UCSD-AML1 (cell line): ENCODE measurements around the gene EPB41L2.
"Not testable (repeated sequence)": the region's sequence is repeated elsewhere in the genome, so short reads cannot be mapped to it uniquely, and the experiment has no call there.

ENCODE experiments used
- DNase-seq: peaks from one replicate; lab custom pipeline; 2025; ENCODE audit not compliant: unreplicated experiment; lab: John Stamatoyannopoulos, UW

EPB41L2 gene

DNA sequence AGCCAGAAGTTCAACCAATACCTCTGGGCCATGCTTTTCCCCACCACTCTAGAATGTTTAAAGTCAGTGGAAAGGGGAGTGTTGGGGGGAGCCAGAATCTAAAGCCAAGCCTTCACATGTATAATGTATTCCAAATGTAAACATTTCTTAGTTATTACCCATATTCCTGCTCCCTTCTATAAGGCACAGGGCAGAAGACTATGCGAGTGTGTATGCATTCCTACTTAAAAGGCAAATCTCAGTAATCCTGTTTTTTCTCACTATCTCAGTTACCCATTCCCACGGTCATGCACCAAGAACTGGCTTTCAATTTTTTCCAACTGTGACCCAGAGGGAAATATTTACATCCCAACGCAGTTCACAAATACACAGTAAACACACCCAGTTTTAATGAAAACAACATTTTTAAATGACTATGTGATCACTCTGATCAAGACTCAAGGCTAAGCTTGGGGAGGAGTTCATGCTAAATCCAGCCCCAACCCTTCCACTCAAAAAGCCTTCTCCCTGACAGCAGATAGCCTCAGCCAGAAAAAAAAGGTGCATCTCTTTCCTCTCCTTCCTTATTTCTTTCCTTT, 57.5 kb downstream of the EPB41L2 start:
- no peak for DNase-seq

DNA sequence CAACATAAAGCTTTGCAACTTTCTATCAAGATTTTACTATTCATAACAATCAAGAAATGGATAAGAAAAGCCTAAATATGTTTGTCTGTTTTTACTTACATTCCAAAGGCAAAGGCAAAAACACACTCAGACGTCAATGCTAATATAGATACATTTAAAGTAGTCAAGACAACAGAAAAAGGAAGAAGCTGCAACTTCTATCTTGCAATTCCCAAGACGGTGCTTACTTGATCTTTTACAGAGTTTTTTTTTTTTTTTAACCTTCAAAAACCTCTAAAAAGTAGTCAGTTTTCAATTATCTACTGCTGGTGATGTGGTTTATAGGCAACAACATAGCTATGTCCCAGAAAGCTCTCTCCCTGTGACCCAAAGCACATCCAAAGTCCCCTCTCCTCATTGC, 58.1 kb downstream of the EPB41L2 start:
- DNase-seq, result no peak

DNA sequence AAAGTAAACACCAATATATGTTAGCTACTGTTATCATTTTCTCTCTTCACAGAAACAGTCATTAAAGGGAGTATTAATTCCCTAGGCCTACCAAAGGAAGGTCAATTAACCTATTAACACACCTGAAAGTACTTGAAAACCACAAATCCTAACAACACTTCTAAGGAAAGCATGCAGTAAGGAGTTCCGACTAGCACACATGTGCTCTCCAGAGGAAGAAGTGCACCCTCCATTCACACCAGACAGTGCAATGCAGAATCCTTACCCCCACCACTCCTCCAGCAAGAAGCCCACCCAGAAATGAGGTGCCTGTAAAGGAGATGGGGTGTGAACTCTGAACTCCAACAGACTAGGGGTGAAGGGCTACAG, 58.7 kb downstream of the EPB41L2 start:
- DNase-seq, result no peak

GRCh38 chr6:131003488-131004386, 59.3 kb downstream of the EPB41L2 start:
- no peak for DNase-seq

DNA sequence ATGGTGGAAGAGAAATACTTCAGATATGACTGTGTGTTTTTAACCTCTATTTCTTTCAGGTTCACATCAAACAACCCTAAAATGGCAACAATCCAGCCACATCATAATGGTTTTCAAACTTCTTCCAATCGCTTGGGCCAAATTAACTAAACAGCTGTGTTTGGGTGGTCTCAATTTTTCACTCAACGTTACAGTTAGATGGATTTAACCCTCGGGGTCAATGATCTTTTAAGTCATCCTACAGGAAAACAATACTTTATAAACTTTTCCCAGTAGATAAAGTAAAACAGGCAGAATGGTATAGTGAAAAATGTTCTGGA, 60.4 kb downstream of the EPB41L2 start:
- no peak for DNase-seq

DNA sequence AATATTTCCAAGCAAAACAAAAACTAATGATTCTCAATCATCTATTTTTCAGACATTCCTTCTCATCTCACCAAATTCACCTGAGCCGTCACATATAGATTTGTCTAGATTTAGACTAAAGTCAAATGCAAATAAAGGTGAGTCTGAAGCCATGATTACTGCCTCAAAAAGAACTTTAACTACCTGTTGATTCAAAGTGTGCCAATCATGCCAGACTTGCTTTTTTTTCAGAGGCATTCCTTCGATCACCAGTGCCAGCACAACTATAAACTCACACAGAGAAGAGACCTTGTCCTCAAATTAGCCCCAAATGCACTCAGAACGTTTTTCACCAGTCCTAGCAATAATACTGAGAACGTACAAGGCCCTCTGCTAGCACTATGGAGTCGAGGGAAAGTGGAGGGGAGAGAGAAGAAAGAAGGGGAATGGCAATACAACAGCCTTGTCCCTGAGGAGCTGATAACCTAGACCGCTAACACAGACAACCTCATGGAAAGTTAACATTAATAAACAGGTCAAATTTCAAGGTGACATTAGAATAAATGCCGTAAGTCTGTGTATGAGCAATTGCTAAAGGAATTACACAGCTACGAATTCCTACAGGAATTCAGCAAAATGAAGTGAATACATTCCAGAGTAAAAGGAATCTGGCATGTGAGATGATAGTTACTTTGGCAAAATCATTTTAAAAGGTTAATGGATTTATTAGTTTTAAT, 60.9 kb downstream of the EPB41L2 start:
- DNase-seq, result no peak

GRCh38 chr6:131001111-131001736, 61.8 kb downstream of the EPB41L2 start:
- DNase-seq, result no peak

DNA sequence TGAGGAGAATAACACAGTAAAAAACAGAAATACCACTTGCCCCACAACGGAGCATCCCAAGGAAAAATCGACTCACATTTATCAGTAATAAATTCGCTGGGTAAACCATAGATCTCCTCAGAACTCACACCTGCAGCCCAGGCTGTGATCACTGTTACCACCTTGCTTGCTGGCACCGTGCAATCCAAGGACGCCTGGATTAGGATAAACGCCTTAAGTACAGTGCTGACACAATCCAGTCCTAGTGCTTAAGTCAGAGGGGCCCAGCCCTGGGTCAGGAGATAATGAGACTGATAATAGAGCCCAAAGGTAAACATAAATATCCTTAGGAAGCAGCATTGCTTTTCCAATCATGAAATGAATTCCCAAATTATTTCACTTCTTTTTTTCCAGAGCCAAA, 62.5 kb downstream of the EPB41L2 start:
- DNase-seq, result no peak

DNA sequence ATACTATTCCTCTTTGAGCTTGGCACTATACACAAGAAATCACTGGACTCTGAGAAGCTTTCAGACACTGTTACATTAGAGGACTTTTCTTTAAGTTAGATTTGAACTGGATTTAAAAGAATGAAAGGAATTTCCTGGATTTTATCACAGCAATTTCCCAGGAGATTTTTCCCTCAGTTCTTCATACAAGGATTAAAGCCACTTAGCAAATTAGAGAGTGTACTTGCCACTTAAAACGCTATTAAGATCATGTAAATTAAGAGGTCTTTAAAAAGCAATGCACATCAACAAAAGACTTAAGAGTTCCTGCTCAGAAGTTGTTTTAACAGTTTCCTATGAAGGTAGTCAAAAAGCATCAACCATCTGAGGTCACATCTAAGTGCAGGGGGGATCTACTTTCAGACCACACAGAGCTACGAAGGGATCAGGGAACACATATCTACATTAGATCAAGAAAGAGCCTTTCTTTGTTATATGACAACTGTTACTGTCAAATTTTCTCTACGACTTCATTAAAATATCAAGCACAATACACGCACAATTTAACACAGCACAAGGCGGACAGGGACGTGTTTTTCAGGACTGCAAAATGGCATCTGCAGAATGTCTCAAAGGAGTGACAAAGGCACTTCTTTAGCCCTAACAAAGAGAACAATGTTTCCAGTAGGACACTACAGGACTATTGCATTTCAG, 65.8 kb downstream of the EPB41L2 start:
- no peak for DNase-seq

GRCh38 chr6:130996635-130997034, 66.4 kb downstream of the EPB41L2 start:
- DNase-seq, result no peak

GRCh38 chr6:130995783-130996447, 67.1 kb downstream of the EPB41L2 start:
- DNase-seq, result no peak

DNA sequence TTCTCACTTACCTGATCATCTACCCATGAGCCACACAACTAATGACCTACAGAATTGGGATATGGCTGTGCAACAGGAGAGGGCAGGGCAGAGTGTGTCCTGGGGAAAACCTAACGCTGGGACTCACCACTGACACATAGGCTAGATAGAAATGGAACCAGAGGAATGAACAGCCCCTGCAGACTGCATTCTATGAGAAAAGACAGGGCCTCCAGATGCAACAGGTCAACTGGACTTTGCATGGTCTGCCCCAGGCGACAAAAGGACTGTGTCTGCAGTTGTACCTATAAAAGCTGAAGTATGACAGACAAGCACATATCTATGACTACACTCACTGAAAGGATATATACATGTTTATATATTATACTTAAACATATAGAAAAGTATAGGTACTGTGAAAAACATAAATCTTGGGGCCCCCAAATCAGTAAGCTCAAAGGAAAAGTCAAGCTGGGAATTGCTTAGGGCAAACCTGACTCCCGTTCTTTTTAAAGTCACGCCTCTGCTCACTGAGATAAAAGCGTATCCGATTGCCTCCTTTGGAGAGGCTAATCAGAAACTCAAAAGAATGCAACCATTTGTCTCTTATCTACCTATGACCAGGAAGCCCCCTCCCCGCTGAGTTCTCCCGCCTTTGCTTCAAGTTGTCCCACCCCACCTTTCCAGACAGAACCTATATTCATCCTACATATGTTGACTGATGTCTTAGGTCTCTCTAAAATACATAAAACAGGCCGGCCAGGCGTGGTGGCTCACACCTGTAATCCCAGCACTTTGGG, 68.5 kb downstream of the EPB41L2 start:
- DNase-seq, result no peak

DNA sequence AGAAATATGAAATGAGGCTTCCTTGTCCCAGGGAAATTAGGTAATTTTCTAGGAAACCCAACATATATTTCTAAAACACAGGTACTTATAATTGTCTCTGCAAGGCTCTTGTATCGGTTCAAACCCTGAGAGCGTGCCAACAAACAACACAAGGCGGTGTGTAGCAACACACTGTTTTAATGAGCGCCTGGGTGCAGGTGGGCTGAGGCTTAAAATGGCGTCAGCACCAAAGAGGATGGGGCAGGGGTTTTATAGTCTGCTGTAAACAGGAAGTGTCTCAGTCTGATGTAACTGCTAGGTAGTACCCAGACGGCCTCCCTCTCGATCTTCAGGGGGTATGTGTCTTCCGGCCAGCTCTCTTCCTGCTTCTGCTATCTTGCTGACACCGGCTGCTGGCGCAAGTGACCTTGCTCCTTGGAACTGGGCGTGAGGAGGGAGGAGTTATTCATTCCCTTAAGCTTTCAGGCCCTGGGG, 69.7 kb downstream of the EPB41L2 start:
- no peak for DNase-seq

DNA sequence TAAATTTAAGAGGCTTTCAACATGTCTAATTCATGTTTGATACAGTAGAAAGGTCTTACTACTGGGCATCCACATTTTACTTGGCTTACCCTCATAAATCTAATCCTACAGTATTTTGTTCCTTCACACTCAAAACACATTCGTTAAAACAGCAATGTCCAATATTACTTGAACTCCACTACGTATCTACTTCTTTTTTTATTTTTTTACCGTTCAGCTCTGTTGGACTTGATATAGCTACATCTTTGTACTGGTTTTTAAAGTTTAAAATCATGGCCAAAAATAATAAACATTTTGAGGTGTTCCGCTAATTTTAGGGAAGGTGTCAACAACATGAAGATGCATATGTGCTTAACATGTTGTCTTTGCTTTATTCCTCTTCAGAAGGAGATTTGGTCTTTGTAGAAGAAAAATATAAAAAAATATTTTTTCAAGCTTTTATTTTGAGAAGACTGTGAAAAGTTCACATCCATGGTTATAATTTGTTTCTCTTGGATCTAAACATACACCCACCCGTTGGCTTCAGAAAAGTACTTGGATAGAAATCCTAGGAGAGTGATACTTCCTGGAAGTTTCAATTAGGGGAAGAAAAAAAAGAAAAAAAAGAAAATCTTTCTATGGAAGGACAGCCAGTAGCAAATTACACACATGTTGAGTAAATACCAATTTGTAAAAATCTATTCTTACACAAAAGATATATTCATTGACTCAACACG, 71.5 kb downstream of the EPB41L2 start:
- DNase-seq, result no peak

- not testable (repeated sequence) for DNase-seq
These were observed 75.5 kb downstream of the EPB41L2 start for GRCh38 chr6:130987539-130987938.

DNA sequence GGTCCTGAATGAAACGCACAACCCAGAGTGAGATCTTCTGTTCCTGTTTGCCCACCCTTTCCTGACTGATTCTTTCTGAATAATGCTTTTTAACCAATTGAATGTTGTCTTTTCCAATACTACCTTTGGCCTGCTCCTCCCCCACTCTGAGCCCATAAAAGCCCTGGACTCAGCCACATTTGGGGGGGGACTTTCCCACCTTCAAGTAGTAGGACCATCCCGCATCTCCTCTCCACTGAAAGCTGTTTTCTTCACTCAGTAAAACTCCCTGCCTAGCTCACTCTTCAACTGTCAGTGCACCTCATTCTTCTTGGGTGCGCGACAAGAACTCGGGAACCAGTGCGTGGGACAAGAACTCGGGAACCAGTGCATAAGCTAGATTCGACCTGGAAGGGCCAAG, 77.9 kb downstream of the EPB41L2 start:
- no peak for DNase-seq

- no peak for DNase-seq
These were observed 80.0 kb downstream of the EPB41L2 start for GRCh38 chr6:130982941-130983456.

DNA sequence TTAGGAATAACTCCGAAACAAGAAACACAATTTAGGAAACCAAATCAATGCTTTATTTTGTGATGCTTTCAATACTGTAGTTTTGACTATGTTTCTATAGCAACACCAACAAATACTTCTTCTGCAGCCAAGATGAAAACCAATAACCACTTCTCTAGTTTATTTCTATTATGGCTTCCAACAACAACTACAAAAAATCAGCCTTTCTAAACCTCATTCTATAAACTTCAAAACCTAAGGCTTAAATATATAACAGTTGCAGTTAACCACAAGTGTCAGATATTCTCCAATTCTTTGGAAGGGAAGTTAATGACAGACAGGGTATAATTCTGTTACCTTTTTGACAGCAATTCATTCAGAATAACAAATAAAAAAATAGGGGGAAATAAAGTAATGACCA, 80.9 kb downstream of the EPB41L2 start:
- no peak for DNase-seq

GRCh38 chr6:130981409-130981808, 81.6 kb downstream of the EPB41L2 start:
- DNase-seq, result no peak
